ENCODE measurements around the gene AP2M1.
"Not testable (repeated sequence)": the region's sequence is repeated elsewhere in the genome, so short reads cannot be mapped to it uniquely, and the experiment has no call there.

The AP2M1 gene

GRCh38 chr3:184158404-184158803 lies 16.3 kb upstream of the AP2M1 start:
- DNase-seq = no peak

- no peak for DNase-seq
Measured at GRCh38 chr3:184160456-184160855, 14.2 kb upstream of the AP2M1 start.

GRCh38 chr3:184162571-184163070 lies 12.0 kb upstream of the AP2M1 start:
- not testable (repeated sequence) for DNase-seq

- DNase-seq = no peak
Measured at GRCh38 chr3:184164648-184165330, 9.9 kb upstream of the AP2M1 start.

- DNase-seq = no peak
Measured at GRCh38 chr3:184165543-184165942, 9.1 kb upstream of the AP2M1 start.

- DNase-seq = no peak
Measured at GRCh38 chr3:184166671-184167070, 8.0 kb upstream of the AP2M1 start.

GRCh38 chr3:184167786-184168185 lies 6.9 kb upstream of the AP2M1 start:
- no peak for DNase-seq

GRCh38 chr3:184168363-184169120 lies 6.1 kb upstream of the AP2M1 start:
- no peak for DNase-seq

GRCh38 chr3:184169896-184170875 lies 4.5 kb upstream of the AP2M1 start:
- DNase-seq = no peak

- DNase-seq = no peak
Measured at GRCh38 chr3:184171562-184171961, 3.1 kb upstream of the AP2M1 start.

GRCh38 chr3:184172681-184173373 lies 1.8 kb upstream of the AP2M1 start:
- DNase-seq = no peak

GRCh38 chr3:184173374-184173722 lies 1.3 kb upstream of the AP2M1 start:
- DNase-seq = no peak

GRCh38 chr3:184174284-184174645 lies 390 bp upstream of the AP2M1 start:
- DNase-seq = no peak

GRCh38 chr3:184175506-184175905 lies 851 bp downstream of the AP2M1 start:
- no peak for DNase-seq

- DNase-seq = no peak
Measured at GRCh38 chr3:184175981-184176376, 1.3 kb downstream of the AP2M1 start.

GRCh38 chr3:184176377-184177330 lies 2.0 kb downstream of the AP2M1 start:
- no peak for DNase-seq

- DNase-seq = no peak
Measured at GRCh38 chr3:184177331-184177731, 2.7 kb downstream of the AP2M1 start.

GRCh38 chr3:184177767-184178306 lies 3.2 kb downstream of the AP2M1 start:
- no peak for DNase-seq

GRCh38 chr3:184178521-184179138 lies 4.0 kb downstream of the AP2M1 start:
- no peak for DNase-seq

- no peak for DNase-seq
Measured at GRCh38 chr3:184180165-184180564, 5.5 kb downstream of the AP2M1 start.

- DNase-seq = no peak
Measured at GRCh38 chr3:184181596-184181995, 6.9 kb downstream of the AP2M1 start.

Measured in DMS 273 treated with DMSO at 0.1 percent for 48 hours (cell line).